NB4 (cell line): Measurements from ENCODE around the gene ADD1.

Experiments
- CTCF ChIP-seq: IDR thresholded peaks from one replicate; pipeline ENCODE4 v1.5.1; 2012; ENCODE audit warnings: low read depth, low read length
- MYC ChIP-seq: IDR thresholded peaks from 2 replicates; pipeline ENCODE4 v1.6.1; 2011; ENCODE audit warnings: low read depth, low read length
- POLR2A ChIP-seq: IDR thresholded peaks from 2 replicates; pipeline ENCODE4 v1.6.1; 2011; ENCODE audit warnings: mild to moderate bottlenecking; ENCODE audit not compliant: insufficient read length; ENCODE audit errors: extremely low read depth

- TF ChIP-seq CTCF, result no peak
- no peak for TF ChIP-seq POLR2A
- no peak for TF ChIP-seq MYC
These were observed 21.6 kb downstream of the ADD1 start for GRCh38 chr4:2865196-2865780.
